Nephron progenitor cell (in vitro differentiated cells): ENCODE results near the gene CBY2.

Experiments
- DNase-seq: peaks from one replicate; pipeline ENCODE4 v3.0.0; 2021
- H3K27ac Mint-ChIP-seq: 2 replicates; pipeline ENCODE4 v1.8.0; 2021; ENCODE audit warnings: mild to moderate bottlenecking, moderate library complexity, mixed read lengths
- H3K27me3 Mint-ChIP-seq: 2 replicates; pipeline ENCODE4 v1.8.0; 2021; ENCODE audit warnings: mild to moderate bottlenecking, low read depth, mixed read lengths; ENCODE audit not compliant: poor library complexity
- H3K36me3 Mint-ChIP-seq: 2 replicates; pipeline ENCODE4 v1.8.0; 2021; ENCODE audit warnings: low read depth, mixed read lengths
- H3K4me1 Mint-ChIP-seq: 2 replicates; pipeline ENCODE4 v1.8.0; 2021; ENCODE audit warnings: mixed read lengths
- H3K4me3 Mint-ChIP-seq: 2 replicates; pipeline ENCODE4 v1.8.0; 2021; ENCODE audit warnings: mild to moderate bottlenecking, moderate library complexity, mixed read lengths
- H3K9me3 Mint-ChIP-seq: 2 replicates; pipeline ENCODE4 v1.8.0; 2021; ENCODE audit warnings: mild to moderate bottlenecking, moderate library complexity, mixed read lengths
- CTCF ChIP-seq: fragments of 200-600 bp; sonication (generic); IDR thresholded peaks from 2 replicates; pipeline ENCODE4 v1.5.0; 2021; ENCODE audit warnings: antibody characterized with exemption

The CBY2 gene

GRCh38 chr13:45763419-45763818 lies 61.3 kb downstream of the CBY2 start:
- Mint-ChIP-seq H3K27me3 (peaks cover 25% of the 10 kb centered on the region), H3K27ac (no peak overlapping the region), H3K4me1 (peaks cover 6% of the 10 kb centered on the region), H3K36me3 (no peaks in the 10 kb centered on the region), H3K9me3 (peaks cover 14% of the 10 kb centered on the region), H3K4me3 (no peak overlapping the region)
- DNase-seq = no peak
- TF ChIP-seq CTCF = no peak
